A549 treated with GW870086 at 1 μM for 4 hours (cell line): ENCODE data around the gene SDE2. TPM values are rescaled to one million over a fixed set of nuclear protein-coding genes. Genes with fewer than 3 reads are reported as not detected.

Experiments used
- total RNA-seq: library from RNA; stranded (reverse); fragments of 200-300 nt; extraction: Qiagen RNA extraction; gene quantifications from 5 replicates; pipeline ENCODE4 v1.2.3, GENCODE V29; 2022; ENCODE audit warnings: low read depth

SDE2 gene
- 6.9 to 9.4 TPM (median 8.2 TPM) in 5 replicates for total RNA-seq

GRCh38 chr1:225999227-225999911, at the start of gene SDE2:
Gene SDE2, minus strand, starts transcription at chr1:225999343. Its CDS starts 31 bp downstream, at chr1:225999312.

GRCh38 chr1:225941187-225941941, 57.8 kb downstream of the SDE2 start, which contains the start of gene LEFTY2:
Gene LEFTY2, minus strand, starts transcription at chr1:225941220. Its CDS starts 80 bp downstream, at chr1:225941140.

Other genes with a start within 250 kb of the SDE2 start
- gene SRP9, start 221.5 kb downstream of the SDE2 start, total RNA-seq = 231 to 310 TPM (median 241 TPM) in 5 replicates
- gene EPHX1, start 189.2 kb downstream of the SDE2 start, total RNA-seq = 194 to 245 TPM (median 203 TPM) in 5 replicates
- 4.5 to 6.4 TPM (median 5.9 TPM) in 5 replicates for gene TMEM63A, start 117.0 kb downstream of the SDE2 start, total RNA-seq
- 0.50 to 1.1 TPM (median 0.68 TPM) in 5 replicates for gene LEFTY1, start 110.2 kb downstream of the SDE2 start, total RNA-seq
- gene PYCR2, start 75.1 kb downstream of the SDE2 start, total RNA-seq = 46.3 to 54.3 TPM (median 51.9 TPM) in 5 replicates
- gene LEFTY2, start 58.1 kb downstream of the SDE2 start, total RNA-seq = 0.06 to 0.24 TPM in 2 of 5 replicates, not detected in the others
- 406 to 451 TPM (median 427 TPM) in 5 replicates for gene H3-3A, start 63.4 kb upstream of the SDE2 start, total RNA-seq
- gene ACBD3, start 187.4 kb upstream of the SDE2 start, total RNA-seq = 20.3 to 29.9 TPM (median 25.1 TPM) in 5 replicates
- not detected in 5 replicates for gene MIXL1, start 224.3 kb upstream of the SDE2 start, total RNA-seq